Right renal pelvis (tissue), 4 donors: ENCODE data around the gene NXF1. TPM values are rescaled to one million over a fixed set of nuclear protein-coding genes. Genes with fewer than 3 reads are reported as not detected.

Experiments used
- DNase-seq, 4 donors: peaks; one replicate each; pipeline ENCODE4 v3.0.0-alpha.2; 2013; ENCODE audit warnings: low read depth in 4 of 4, low spot score in 3 of 4, missing footprints in 1 of 4
- polyA plus RNA-seq, 4 donors: library from polyadenylated mRNA; unstranded; fragments of 120-200 nt; gene quantifications; one replicate each; pipeline ENCODE4 v1.2.1, GENCODE V29; 2013; ENCODE audit not compliant: insufficient read length in 4 of 4

NXF1 gene
- polyA plus RNA-seq, 4 donors: 113 to 129 (median 123) TPM

DNA sequence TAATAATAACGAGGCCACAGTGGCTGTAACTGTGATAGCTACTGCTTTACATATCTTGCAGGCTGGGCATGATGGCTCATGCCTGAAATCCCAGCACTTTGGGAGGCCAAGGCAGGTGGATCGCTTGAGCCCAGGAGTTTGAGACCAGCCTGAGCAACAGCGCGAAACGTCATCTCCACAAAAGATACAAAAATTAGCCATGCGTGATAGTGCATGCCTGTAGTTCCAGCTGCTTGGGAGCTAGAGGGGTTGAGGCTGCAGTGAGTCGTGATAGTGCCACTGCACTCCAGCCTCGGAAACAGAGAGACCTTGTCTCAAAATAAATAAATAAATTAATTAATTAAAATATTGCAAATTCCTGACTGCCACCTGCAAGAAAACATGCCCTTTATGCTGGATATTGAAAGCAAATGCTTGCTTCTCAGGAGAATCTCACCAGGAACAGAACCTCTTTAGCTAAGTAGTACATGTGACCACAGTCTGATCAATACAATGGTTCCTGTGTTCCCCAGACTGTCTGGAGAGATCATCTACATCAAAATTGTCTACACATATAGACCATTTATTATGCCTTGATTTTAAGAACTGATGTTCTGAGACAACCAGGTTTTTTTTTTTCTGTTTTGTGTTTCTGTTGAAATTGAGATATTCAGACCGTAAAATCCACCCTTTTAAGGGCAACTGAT lies 57.6 kb downstream of the NXF1 start:
- DNase-seq: no peak

Other genes starting within 250 kb of the NXF1 start
- 1,000 to 10,000 TPM; 2,211 to 2,243 (median 2,224) TPM for gene EEF1G, start 231.5 kb downstream of the NXF1 start, polyA plus RNA-seq
- 10 to 100 TPM; 22.2 to 25.5 (median 23.7) TPM for gene TUT1, start 213.9 kb downstream of the NXF1 start, polyA plus RNA-seq
- gene MTA2, start 203.6 kb downstream of the NXF1 start, polyA plus RNA-seq: 10 to 100 TPM; 90.8 to 99.5 (median 93.4) TPM
- 10 to 100 TPM; 27.9 to 40.2 (median 36.0) TPM for gene EML3, start 192.7 kb downstream of the NXF1 start, polyA plus RNA-seq
- gene ROM1, start 192.2 kb downstream of the NXF1 start, polyA plus RNA-seq: 1 to 10 TPM; 3.0 to 3.5 (median 3.4) TPM
- 10 to 100 TPM; 28.7 to 43.6 (median 32.6) TPM for gene B3GAT3, start 183.5 kb downstream of the NXF1 start, polyA plus RNA-seq
- gene GANAB, start 158.8 kb downstream of the NXF1 start, polyA plus RNA-seq: 100 to 1,000 TPM; 387 to 413 (median 398) TPM
- 10 to 100 TPM; 19.9 to 23.8 (median 20.8) TPM for gene INTS5, start 152.1 kb downstream of the NXF1 start, polyA plus RNA-seq
- gene C11orf98, start 140.2 kb downstream of the NXF1 start, polyA plus RNA-seq: 10 to 100 TPM; 54.5 to 63.6 (median 61.6) TPM
- gene CSKMT, start 140.1 kb downstream of the NXF1 start, polyA plus RNA-seq: 1 to 10 TPM; 3.8 to 7.5 (median 4.9) TPM
- gene UQCC3, start 133.8 kb downstream of the NXF1 start, polyA plus RNA-seq: 10 to 100 TPM in 1 of 4 donors, 1 to 10 TPM in 3; 7.3 to 12.8 (median 8.0) TPM
- gene LBHD1, start 133.2 kb downstream of the NXF1 start, polyA plus RNA-seq: 1 to 10 TPM; 3.3 to 8.6 (median 7.8) TPM
- 100 to 1,000 TPM; 147 to 179 (median 149) TPM for gene UBXN1, start 126.4 kb downstream of the NXF1 start, polyA plus RNA-seq
- gene LRRN4CL, start 115.9 kb downstream of the NXF1 start, polyA plus RNA-seq: 1 to 10 TPM in 2 of 4 donors, under 1 TPM in 2; 0.91 to 1.5 (median 1.1) TPM
- 10 to 100 TPM; 60.3 to 69.8 (median 68.3) TPM for gene BSCL2, start 98.0 kb downstream of the NXF1 start, polyA plus RNA-seq
- gene GNG3, start 97.8 kb downstream of the NXF1 start, polyA plus RNA-seq: 1 to 10 TPM; 1.4 to 2.4 (median 1.9) TPM
- 10 to 100 TPM; 78.0 to 87.0 (median 84.2) TPM for gene HNRNPUL2, start 78.0 kb downstream of the NXF1 start, polyA plus RNA-seq
- gene TTC9C, start 77.0 kb downstream of the NXF1 start, polyA plus RNA-seq: 10 to 100 TPM; 35.6 to 44.1 (median 42.3) TPM
- gene ZBTB3, start 51.3 kb downstream of the NXF1 start, polyA plus RNA-seq: 1 to 10 TPM; 6.5 to 8.4 (median 7.2) TPM
- 100 to 1,000 TPM; 147 to 159 (median 148) TPM for gene POLR2G, start 43.9 kb downstream of the NXF1 start, polyA plus RNA-seq
- gene TAF6L, start 34.0 kb downstream of the NXF1 start, polyA plus RNA-seq: 10 to 100 TPM; 24.9 to 30.9 (median 28.4) TPM
- gene TMEM179B, start 18.0 kb downstream of the NXF1 start, polyA plus RNA-seq: 10 to 100 TPM; 64.6 to 72.9 (median 68.3) TPM
- gene TMEM223, start 13.4 kb downstream of the NXF1 start, polyA plus RNA-seq: 10 to 100 TPM; 22.3 to 31.0 (median 25.5) TPM
- 10 to 100 TPM; 53.5 to 60.8 (median 57.8) TPM for gene STX5, start 26.6 kb upstream of the NXF1 start, polyA plus RNA-seq
- under 1 TPM in 1 of 4 donors, not detected in 3; 0.17 TPM for gene TEX54, start 27.4 kb upstream of the NXF1 start, polyA plus RNA-seq
- 10 to 100 TPM; 35.4 to 40.9 (median 38.7) TPM for gene WDR74, start 34.1 kb upstream of the NXF1 start, polyA plus RNA-seq
- 100 to 1,000 TPM; 182 to 190 (median 189) TPM for gene SLC3A2, start 75.5 kb upstream of the NXF1 start, polyA plus RNA-seq
- gene CHRM1, start 115.9 kb upstream of the NXF1 start, polyA plus RNA-seq: under 1 TPM; 0.07 to 0.13 (median 0.09) TPM
- 10 to 100 TPM; 20.2 to 38.4 (median 30.5) TPM for gene SLC22A6, start 179.5 kb upstream of the NXF1 start, polyA plus RNA-seq
- gene SLC22A8, start 210.4 kb upstream of the NXF1 start, polyA plus RNA-seq: 10 to 100 TPM; 33.7 to 58.1 (median 46.7) TPM